Left lung (tissue), 10 donors: ENCODE results near the gene NWD2. TPM values are rescaled to one million over a fixed set of nuclear protein-coding genes. Genes with fewer than 3 reads are reported as not detected.

Source experiments
- ATAC-seq: fragments of 200-7000 bp; cut with Tn5 transposase; one replicate; pipeline ENCODE4 v1.9.1; 2020; ENCODE audit warnings: moderate library complexity
- DNase-seq, 4 donors: peaks; one replicate each; pipeline ENCODE4 v3.0.0-alpha.2; 2013 to 2020
- H3K27ac ChIP-seq, 2 donors: fragments of 200-600 bp; sonication (generic) in 1 of 2; one replicate each; pipeline versions ENCODE4 v1.5.0 to v1.8.0; 2020 to 2021
- H3K27me3 ChIP-seq, 2 donors: fragments of 200-600 bp; sonication (generic) in 1 of 2; one replicate each; pipeline versions ENCODE4 v1.5.0 to v1.8.0; 2020 to 2021
- H3K36me3 ChIP-seq, 2 donors: fragments of 200-600 bp; sonication (generic) in 1 of 2; one replicate each; pipeline versions ENCODE4 v1.5.0 to v1.8.0; 2020 to 2021
- H3K4me1 ChIP-seq, 2 donors: fragments of 200-600 bp; one replicate each; pipeline ENCODE4 v1.8.0; 2021
- H3K4me3 ChIP-seq, 2 donors: fragments of 200-600 bp; sonication (generic) in 1 of 2; one replicate each; pipeline versions ENCODE4 v1.5.0 to v1.8.0; 2020 to 2021; ENCODE audit warnings: mild to moderate bottlenecking in 1 of 2
- H3K9me3 ChIP-seq, 2 donors: fragments of 200-600 bp; sonication (generic) in 1 of 2; one replicate each; pipeline versions ENCODE4 v1.5.0 to v1.8.0; 2020 to 2021
- CTCF ChIP-seq, 2 donors: fragments of 200-600 bp; sonication (generic) in 1 of 2; IDR thresholded peaks; one replicate each; pipeline versions ENCODE4 v1.5.0 to v1.8.0; 2021; ENCODE audit warnings: antibody characterized with exemption in 2 of 2
- intact Hi-C, 2 donors: fragments of 100-400 bp; cut with DNase I; formaldehyde crosslinking; loops; one replicate each; pipeline versions ENCODE4 v1.11.2 to v1.14.2; 2022
- polyA plus RNA-seq, 6 donors: library from polyadenylated mRNA; unstranded; fragments of 120-200 nt; gene quantifications; one replicate each; pipeline ENCODE4 v1.2.1, GENCODE V29; 2013; ENCODE audit not compliant: insufficient read length in 6 of 6
- total RNA-seq, 2 donors: library from RNA; stranded (reverse); fragmentation: NEBNext Ultra II Directional; extraction: Animal tissue kit (Norgen Biotek cat#: 25700); gene quantifications; one replicate each; pipeline ENCODE4 v1.2.1, GENCODE V29; 2021
- donor health status: DM: no; HTN: yes; CAD: no.
- donor health status: DM: no; HTN: no; CAD: no.

The NWD2 gene
- total and polyA plus RNA-seq, 8 donors, result 0.01 to 0.03 (median 0.03) TPM; not detected in 3

GRCh38 chr4:37320513-37321235, 76.1 kb downstream of the NWD2 start:
- ATAC-seq, result no peak
- intact Hi-C loops, result no loop called here

GRCh38 chr4:37322122-37322521, 77.6 kb downstream of the NWD2 start:
- no peak for TF ChIP-seq CTCF (IDR thresholded peaks at IDR 0.05)
- no peaks in the 10 kb centered on the region for H3K4me1 ChIP-seq
- H3K4me3 ChIP-seq, result no peak overlapping the region
- no peak for ATAC-seq
- H3K27ac ChIP-seq, result no peak overlapping the region
- H3K9me3 ChIP-seq, result no peaks in the 10 kb centered on the region
- intact Hi-C loops, result no loop called here
- no peaks in the 10 kb centered on the region for H3K36me3 ChIP-seq
- no peak for DNase-seq
- no peaks in the 10 kb centered on the region for H3K27me3 ChIP-seq

More at GRCh38 chr4:37320513-37321235, 76.1 kb downstream of the NWD2 start:
- Histone ChIP-seq H3K4me1 (no peaks in the 10 kb centered on the region), H3K27ac (no peak overlapping the region), H3K36me3 (no peaks in the 10 kb centered on the region), H3K4me3 (no peak overlapping the region), H3K9me3 (no peaks in the 10 kb centered on the region), H3K27me3 (no peaks in the 10 kb centered on the region)
- TF ChIP-seq CTCF (IDR thresholded peaks at IDR 0.05), result no peak
- no peak for DNase-seq

GRCh38 chr4:37324546-37324945, 80.0 kb downstream of the NWD2 start:
- H3K27me3 ChIP-seq, result no peaks in the 10 kb centered on the region
- no peaks in the 10 kb centered on the region for H3K4me1 ChIP-seq
- no peaks in the 10 kb centered on the region for H3K36me3 ChIP-seq
- ATAC-seq, result no peak
- DNase-seq, result no peak
- intact Hi-C loops, result no loop called here
- TF ChIP-seq CTCF (IDR thresholded peaks at IDR 0.05), result no peak
- peaks cover 0 to 3% of the 10 kb centered on the region in 2 donors for H3K9me3 ChIP-seq
- no peak overlapping the region for H3K4me3 ChIP-seq
- H3K27ac ChIP-seq, result no peak overlapping the region

GRCh38 chr4:37326852-37327251, 82.3 kb downstream of the NWD2 start:
- intact Hi-C loops, result no loop called here
- no peaks in the 10 kb centered on the region for H3K36me3 ChIP-seq
- no peak for TF ChIP-seq CTCF (IDR thresholded peaks at IDR 0.05)
- no peak overlapping the region for H3K27ac ChIP-seq
- no peak for DNase-seq
- H3K27me3 ChIP-seq, result no peaks in the 10 kb centered on the region
- ATAC-seq, result no peak
- H3K4me3 ChIP-seq, result no peak overlapping the region
- peaks cover 0 to 3% of the 10 kb centered on the region in 2 donors for H3K9me3 ChIP-seq
- no peaks in the 10 kb centered on the region for H3K4me1 ChIP-seq

- H3K4me1 ChIP-seq, result no peaks in the 10 kb centered on the region
- no peak for TF ChIP-seq CTCF (IDR thresholded peaks at IDR 0.05)
- H3K27me3 ChIP-seq, result no peaks in the 10 kb centered on the region
- H3K4me3 ChIP-seq, result no peak overlapping the region
- no peaks in the 10 kb centered on the region for H3K36me3 ChIP-seq
- ATAC-seq, result no peak
- no peaks in the 10 kb centered on the region for H3K9me3 ChIP-seq
- H3K27ac ChIP-seq, result no peak overlapping the region
- no peak for DNase-seq
- intact Hi-C loops, result no loop called here
Measured at GRCh38 chr4:37338972-37339371, 94.4 kb downstream of the NWD2 start.
